B cell (primary cell): Measurements from ENCODE around the gene CNOT6L. TPM values are rescaled to one million over a fixed set of nuclear protein-coding genes. Genes with fewer than 3 reads are reported as not detected.
A peak's percentile ranks its signal among the peaks of the same experiment; 100 is the strongest.

Experiments used
- ATAC-seq: fragments of 200-7000 bp; cut with Tn5 transposase; one replicate; pipeline ENCODE4 v1.10.0; 2021; ENCODE audit warnings: low read depth, mild to moderate bottlenecking, moderate number of reproducible peaks, moderate library complexity
- CTCF ChIA-PET: fragments of 350-600 bp; sonication (Branson Sonifier 250); formaldehyde crosslinking; loops from one replicate; lab custom pipeline; 2021; ENCODE audit warnings: antibody characterized with exemption, inconsistent platforms; lab: Charles Lee
- POLR2A ChIA-PET: fragments of 350-600 bp; sonication (Branson Sonifier 250); formaldehyde crosslinking; loops from one replicate; lab custom pipeline; 2021; ENCODE audit warnings: antibody characterized with exemption; lab: Charles Lee
- DNase-seq: peaks from one replicate; pipeline ENCODE4 v3.0.0; 2013
- H2AFZ ChIP-seq: 2 replicates; pipeline ENCODE4 v1.6.1; 2012; ENCODE audit warnings: mild to moderate bottlenecking, low read depth, low read length; ENCODE audit not compliant: insufficient read depth, poor library complexity, severe bottlenecking
- H3K27ac ChIP-seq, 2 donors: 1 replicate in 1 of 2; 2 replicates in 1 of 2; pipeline ENCODE4 v1.5.1; 2012 to 2013; ENCODE audit warnings: low read length in 2 of 2, mild to moderate bottlenecking in 2 of 2, moderate library complexity in 1 of 2
- H3K27me3 ChIP-seq, 4 experiments: fragments of 200-600 bp in 1 of 4; sonication (generic) in 1 of 4; replicated peaks in 1 of 4; 1 replicate in 2 of 4; 2 replicates in 2 of 4; pipeline versions ENCODE4 v1.6.1 to v1.7.0; 2013 to 2016; ENCODE audit warnings: low read length in 3 of 4, mild to moderate bottlenecking in 2 of 4, mixed read lengths in 1 of 4, moderate library complexity in 1 of 4; ENCODE audit not compliant: insufficient read depth in 4 of 4, control insufficient read depth in 3 of 4; ENCODE audit errors: control extremely low read depth in 1 of 4
- H3K36me3 ChIP-seq, 2 experiments: replicated peaks in 1 of 2; 1 replicate in 1 of 2; 2 replicates in 1 of 2; pipeline versions ENCODE4 v1.6.1 to v1.7.1; 2013; ENCODE audit warnings: low read length in 1 of 2; ENCODE audit not compliant: insufficient read depth in 2 of 2, control insufficient read depth in 1 of 2; ENCODE audit errors: control extremely low read depth in 1 of 2, extremely low read depth in 1 of 2
- H3K4me1 ChIP-seq, 2 donors: fragments of 200-600 bp in 1 of 2; sonication (generic) in 1 of 2; 1 replicate in 1 of 2; 2 replicates in 1 of 2; pipeline versions ENCODE4 v1.5.1 to v1.6.1; 2013 to 2017; ENCODE audit warnings: low read length in 2 of 2; ENCODE audit not compliant: control insufficient read depth in 2 of 2, insufficient read depth in 2 of 2
- H3K4me2 ChIP-seq: replicated peaks from 2 replicates; pipeline ENCODE3; 2012; ENCODE audit warnings: mild to moderate bottlenecking, low read depth, low read length; ENCODE audit not compliant: poor library complexity, severe bottlenecking
- H3K4me3 ChIP-seq, 5 experiments: fragments of 200-600 bp in 1 of 5; sonication (generic) in 1 of 5; 1 replicate in 3 of 5; 2 replicates in 2 of 5; pipeline versions ENCODE4 v1.5.1 to v1.7.0; 2011 to 2016; ENCODE audit warnings: low read length in 4 of 5, mild to moderate bottlenecking in 4 of 5, low read depth in 2 of 5, control low read depth in 1 of 5, moderate library complexity in 1 of 5; ENCODE audit not compliant: insufficient read depth in 1 of 5; ENCODE audit errors: control extremely low read depth in 1 of 5, extremely low read depth in 1 of 5
- H3K79me2 ChIP-seq: fragments of 200-600 bp; sonication (generic); one replicate; pipeline ENCODE4 v1.6.0; 2016; ENCODE audit warnings: low read length; ENCODE audit not compliant: control insufficient read depth, insufficient read depth
- H3K9ac ChIP-seq: fragments of 200-600 bp; sonication (generic); 2 replicates; pipeline ENCODE4 v1.6.1; 2017; ENCODE audit warnings: mild to moderate bottlenecking, low read length, moderate library complexity
- H3K9me3 ChIP-seq, 3 donors: one replicate each; pipeline versions ENCODE4 v1.6.1 to v1.7.1; 2013; ENCODE audit warnings: low read length in 2 of 3; ENCODE audit not compliant: control insufficient read depth in 2 of 3, insufficient read depth in 1 of 3; ENCODE audit errors: control extremely low read depth in 1 of 3
- H4K20me1 ChIP-seq: 2 replicates; pipeline ENCODE4 v1.6.0; 2012; ENCODE audit warnings: mild to moderate bottlenecking, low read length; ENCODE audit not compliant: insufficient read depth, control insufficient read depth, poor library complexity, severe bottlenecking
- H3K27ac Mint-ChIP-seq: one replicate; pipeline ENCODE4 v1.8.0; 2021; ENCODE audit warnings: mixed read lengths
- H3K27me3 Mint-ChIP-seq: one replicate; pipeline ENCODE4 v1.8.0; 2021; ENCODE audit warnings: mixed read lengths
- H3K4me1 Mint-ChIP-seq: one replicate; pipeline ENCODE4 v1.8.0; 2021; ENCODE audit warnings: mixed read lengths
- H3K4me3 Mint-ChIP-seq: one replicate; pipeline ENCODE4 v1.8.0; 2021; ENCODE audit warnings: mixed read lengths
- H3K9me3 Mint-ChIP-seq: one replicate; pipeline ENCODE4 v1.8.0; 2022; ENCODE audit warnings: mixed read lengths; ENCODE audit not compliant: insufficient read depth
- EZH2 ChIP-seq: IDR thresholded peaks from 2 replicates; pipeline ENCODE4 v1.6.1; 2012; ENCODE audit warnings: borderline replicate concordance, low read depth, mild to moderate bottlenecking, moderate library complexity, low read length; ENCODE audit not compliant: insufficient read depth, poor library complexity, severe bottlenecking
- WGBS: methylation state at CpG from one replicate; pipeline ENCODE4 v1.1.5; 2013; ENCODE audit warnings: missing lambda C conversion rate; ENCODE audit not compliant: insufficient coverage; 5-methylcytosine and 5-hydroxymethylcytosine counted together
- intact Hi-C: fragments of 100-400 bp; cut with micrococcal nuclease; formaldehyde crosslinking; loops from one replicate; pipeline ENCODE4 v1.10.0; 2022
- polyA plus RNA-seq: library from polyadenylated mRNA; depleted of rRNA; stranded (reverse); fragments of >200 nt; gene quantifications from 2 replicates; pipeline ENCODE4 v1.2.3, GENCODE V29; 2012
- total RNA-seq, 2 donors: library from RNA; stranded (reverse); fragments of 120-200 nt in 1 of 2; gene quantifications; 1 replicate in 1 of 2; 2 replicates in 1 of 2; pipeline versions ENCODE4 v1.2.3 to v1.2.4, GENCODE V29; 2013 to 2022
- TF ChIP-seq, protein P1 (sequence below): fragments of 200-600 bp; IDR thresholded peaks from one replicate; pipeline ENCODE4 v1.8.0; 2022; ENCODE audit warnings: antibody characterized with exemption, mild to moderate bottlenecking

Gene CNOT6L
- total and polyA plus RNA-seq, 2 donors (not counting 1 experiment from before 2014, with no cell fraction given), result 18.8 to 119 TPM

DNA sequence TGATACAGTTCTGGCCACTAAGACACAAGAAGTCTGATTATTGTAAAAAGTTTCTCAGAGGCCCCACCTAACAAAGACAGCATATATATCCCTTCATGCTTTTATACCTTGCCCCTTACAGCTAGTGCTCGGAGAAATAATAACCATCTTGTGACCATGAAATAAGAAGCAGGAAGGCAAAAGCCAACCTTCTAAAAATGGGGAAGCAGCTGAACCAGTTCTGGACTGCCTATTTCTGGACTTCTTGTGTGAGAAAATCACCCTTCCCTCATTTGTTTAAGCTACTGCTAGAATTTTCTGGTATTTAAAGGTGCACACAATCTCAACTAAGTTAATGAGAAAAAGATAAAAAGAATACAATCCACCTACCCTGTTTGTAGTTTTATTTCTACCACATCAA, 87.5 kb downstream of the CNOT6L start:
- H3K79me2 ChIP-seq, result no peaks in the 10 kb centered on the region
- no peaks in the 10 kb centered on the region for H3K27me3 ChIP-seq
- ChIA-PET POLR2A (no interaction called here), CTCF (no interaction called here)
- no peak overlapping the region for H3K9ac ChIP-seq
- no CpG with 5 or more reads among the region's 1 CpG for WGBS
- DNase-seq, result no peak
- H3K4me1 ChIP-seq, result peaks cover 13 to 22% of the 10 kb centered on the region in 2 donors
- intact Hi-C loops, result no loop called here
- no peak for ATAC-seq
- H3K36me3 ChIP-seq, result peaks cover 16 to 48% of the 10 kb centered on the region in 2 experiments
- peak overlapping the region in 1 of 2 donors; percentile 37 for H3K27ac ChIP-seq
- Mint-ChIP-seq H3K4me1 (peaks cover 36% of the 10 kb centered on the region), H3K4me3 (no peak overlapping the region), H3K27me3 (no peaks in the 10 kb centered on the region), H3K9me3 (no peaks in the 10 kb centered on the region), H3K27ac (peak overlapping the region; percentile 53)
- H3K9me3 ChIP-seq, result no peaks in the 10 kb centered on the region
- no peak overlapping the region for H3K4me2 ChIP-seq
- H4K20me1 ChIP-seq, result no peaks in the 10 kb centered on the region
- H2AFZ ChIP-seq, result no peak overlapping the region
- H3K4me3 ChIP-seq, result no peak overlapping the region
- TF ChIP-seq EZH2, result no peak
- TF ChIP-seq, protein P1, sequence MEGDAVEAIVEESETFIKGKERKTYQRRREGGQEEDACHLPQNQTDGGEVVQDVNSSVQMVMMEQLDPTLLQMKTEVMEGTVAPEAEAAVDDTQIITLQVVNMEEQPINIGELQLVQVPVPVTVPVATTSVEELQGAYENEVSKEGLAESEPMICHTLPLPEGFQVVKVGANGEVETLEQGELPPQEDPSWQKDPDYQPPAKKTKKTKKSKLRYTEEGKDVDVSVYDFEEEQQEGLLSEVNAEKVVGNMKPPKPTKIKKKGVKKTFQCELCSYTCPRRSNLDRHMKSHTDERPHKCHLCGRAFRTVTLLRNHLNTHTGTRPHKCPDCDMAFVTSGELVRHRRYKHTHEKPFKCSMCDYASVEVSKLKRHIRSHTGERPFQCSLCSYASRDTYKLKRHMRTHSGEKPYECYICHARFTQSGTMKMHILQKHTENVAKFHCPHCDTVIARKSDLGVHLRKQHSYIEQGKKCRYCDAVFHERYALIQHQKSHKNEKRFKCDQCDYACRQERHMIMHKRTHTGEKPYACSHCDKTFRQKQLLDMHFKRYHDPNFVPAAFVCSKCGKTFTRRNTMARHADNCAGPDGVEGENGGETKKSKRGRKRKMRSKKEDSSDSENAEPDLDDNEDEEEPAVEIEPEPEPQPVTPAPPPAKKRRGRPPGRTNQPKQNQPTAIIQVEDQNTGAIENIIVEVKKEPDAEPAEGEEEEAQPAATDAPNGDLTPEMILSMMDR, result no peak

DNA sequence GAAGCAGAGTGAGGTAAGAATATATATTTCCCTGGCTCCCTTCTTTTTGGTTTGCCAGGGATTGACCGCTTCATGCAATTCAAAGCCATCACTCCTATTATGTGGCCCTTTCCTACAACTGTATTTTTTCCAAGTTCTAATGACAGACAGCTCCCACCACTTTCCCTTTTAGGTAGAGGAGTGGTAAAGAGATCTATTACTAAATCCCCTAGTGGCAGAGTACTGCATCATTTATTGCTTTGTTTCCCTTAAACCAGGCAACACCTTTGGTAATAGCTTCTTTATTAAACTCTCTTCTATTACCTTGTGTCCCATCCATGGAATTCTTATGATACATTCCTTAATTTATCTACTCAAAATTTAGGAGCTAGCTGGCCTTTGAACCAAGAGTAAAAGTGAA, 90.7 kb downstream of the CNOT6L start:
- POLR2A ChIA-PET, result no interaction called here

More for the DNA sequence above, 90.7 kb downstream of the CNOT6L start:
- Histone ChIP-seq H3K27me3 (no peaks in the 10 kb centered on the region), H3K4me2 (no peak overlapping the region), H2AFZ (no peak overlapping the region), H3K4me3 (no peak overlapping the region), H4K20me1 (no peaks in the 10 kb centered on the region), H3K9ac (no peak overlapping the region), H3K36me3 (peaks cover 22 to 75% of the 10 kb centered on the region in 2 experiments), H3K79me2 (no peaks in the 10 kb centered on the region), H3K9me3 (no peaks in the 10 kb centered on the region), H3K27ac (no peak overlapping the region), H3K4me1 (peaks cover 4 to 9% of the 10 kb centered on the region in 2 donors)
- WGBS, result no CpG with 5 or more reads among the region's 1 CpG
- intact Hi-C loops, result loop anchor here (5.0 kb wide), 1 partner anchor 34 kb away; no protein-coding TSS in a partner anchor
- no peaks in the 10 kb centered on the region for H3K27me3 Mint-ChIP-seq
- no peak overlapping the region for H3K4me3 Mint-ChIP-seq
- H3K27ac Mint-ChIP-seq, result no peak overlapping the region
- CTCF ChIA-PET, result no interaction called here
- H3K4me1 Mint-ChIP-seq, result peaks cover 16% of the 10 kb centered on the region
- no peak for DNase-seq
- ATAC-seq, result no peak
- H3K9me3 Mint-ChIP-seq, result no peaks in the 10 kb centered on the region
- no peak for TF ChIP-seq EZH2
- TF ChIP-seq, protein P1, result no peak
